GM18907 (cell line): ENCODE data around the gene ATP2B1.

ENCODE experiments used
- ATAC-seq: cut with Tn5 transposase; IDR thresholded peaks from one replicate; pipeline ENCODE4 v1.9.1; 2021; ENCODE audit warnings: mild to moderate bottlenecking, moderate library complexity; ENCODE audit not compliant: unreplicated experiment

Gene ATP2B1

DNA sequence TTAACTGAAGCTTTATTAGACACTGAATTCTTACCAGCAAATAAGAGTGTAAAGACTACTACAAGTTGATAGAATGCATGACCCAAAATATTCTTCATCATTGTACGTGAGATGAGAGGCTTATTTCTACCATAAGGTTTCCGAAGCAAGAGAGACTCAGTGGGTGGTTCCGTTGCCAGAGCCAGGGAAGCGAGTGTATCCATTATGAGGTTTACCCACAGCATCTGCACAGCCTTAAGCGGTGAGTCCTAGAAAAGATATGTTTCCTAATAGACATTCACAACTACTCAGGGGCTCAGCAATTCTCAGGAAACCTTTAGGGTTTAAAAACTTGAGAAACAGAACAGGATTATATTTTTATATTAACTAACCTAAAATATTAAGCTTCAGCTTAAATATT is 105.0 kb downstream of the ATP2B1 start:
- ATAC-seq, result no peak

GRCh38 chr12:89597770-89598169 is 110.9 kb downstream of the ATP2B1 start:
- ATAC-seq, result peak; percentile 74

GRCh38 chr12:89597210-89597609 is 111.4 kb downstream of the ATP2B1 start:
- ATAC-seq, result no peak

- ATAC-seq, result no peak
Observed at GRCh38 chr12:89593873-89594272, 114.8 kb downstream of the ATP2B1 start.

DNA sequence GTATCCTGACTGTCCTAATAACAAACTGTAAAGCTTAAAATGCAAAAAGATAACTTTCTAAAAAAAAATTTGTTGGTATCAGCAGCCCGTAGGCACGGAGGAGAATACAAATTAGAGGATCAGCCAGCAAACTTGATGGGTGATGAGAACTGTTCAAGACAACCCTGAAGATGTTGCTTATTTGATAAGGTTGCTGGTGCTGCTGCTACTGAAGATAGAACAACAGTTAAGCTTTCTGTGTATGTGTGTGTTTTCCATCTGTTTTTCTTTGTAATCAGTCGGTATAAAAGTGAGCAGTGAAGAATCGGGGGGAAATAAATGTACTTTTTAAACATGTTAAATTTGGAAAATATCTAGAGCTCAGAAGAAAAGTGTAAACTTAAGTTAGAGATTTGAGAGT is 115.4 kb downstream of the ATP2B1 start:
- ATAC-seq, result no peak

DNA sequence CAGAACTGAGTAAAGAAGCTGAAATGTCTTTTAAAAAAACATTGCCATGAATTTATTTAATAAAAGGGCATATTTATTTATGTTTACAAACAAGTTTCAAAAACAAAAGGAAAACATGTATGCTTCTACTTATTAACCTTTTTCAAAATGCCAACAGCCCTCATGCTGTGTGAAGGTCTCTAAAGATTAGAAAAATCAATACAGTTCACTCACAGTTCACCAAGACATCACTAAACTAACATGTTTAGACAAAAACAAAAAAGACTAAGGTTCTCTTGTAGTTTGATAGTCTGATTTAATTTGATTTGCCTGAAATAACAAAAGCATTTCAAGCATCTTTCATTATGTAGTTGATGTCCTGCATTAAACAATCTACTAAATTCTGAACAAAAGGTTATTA is 118.9 kb downstream of the ATP2B1 start:
- ATAC-seq, result no peak

DNA sequence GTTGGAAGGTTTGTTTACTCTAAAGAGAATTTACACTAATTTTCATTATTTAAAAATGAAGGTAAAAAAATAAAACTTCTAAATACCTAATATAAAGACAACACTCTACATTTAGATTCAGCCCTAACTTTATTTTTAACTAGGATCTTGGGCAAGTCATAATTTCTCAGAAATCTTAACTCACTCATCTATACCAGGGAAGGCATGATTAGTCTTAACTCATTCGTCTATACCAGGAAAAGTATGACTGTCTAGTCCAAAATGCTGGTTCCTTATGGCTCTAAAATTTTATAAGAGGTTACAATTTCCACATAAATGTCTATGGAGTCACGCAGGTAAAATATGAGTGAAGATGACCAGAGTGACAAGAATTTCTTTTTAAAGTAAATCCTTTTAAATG is 130.1 kb downstream of the ATP2B1 start:
- no peak for ATAC-seq

- no peak for ATAC-seq
Observed at GRCh38 chr12:89576572-89577220, 131.9 kb downstream of the ATP2B1 start.

- no peak for ATAC-seq
Observed at GRCh38 chr12:89575374-89575773, 133.3 kb downstream of the ATP2B1 start.

DNA sequence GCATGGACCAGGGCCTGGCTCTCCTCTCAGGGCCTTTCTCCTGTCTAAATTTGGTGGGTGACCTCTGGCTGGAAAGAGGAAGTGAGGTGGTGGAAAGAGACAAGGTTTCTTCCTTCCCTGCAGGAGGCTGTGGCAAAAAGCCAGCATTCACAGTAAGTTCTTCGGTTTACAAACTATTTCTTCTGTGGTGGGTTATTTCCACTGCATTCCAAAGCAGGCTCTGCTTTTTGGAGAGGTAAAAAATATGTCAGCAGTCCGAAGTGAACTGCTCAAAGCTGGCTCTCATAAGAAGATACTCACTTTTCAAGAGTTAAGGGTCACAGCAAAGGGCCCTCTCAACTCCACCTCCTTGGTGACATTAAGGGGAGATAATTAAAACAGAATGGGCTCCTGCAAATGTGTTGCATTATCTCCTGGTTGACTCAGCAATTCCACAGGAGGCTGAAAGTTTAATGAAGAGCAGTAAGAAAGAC is 133.9 kb downstream of the ATP2B1 start:
- peak; percentile 51 for ATAC-seq

DNA sequence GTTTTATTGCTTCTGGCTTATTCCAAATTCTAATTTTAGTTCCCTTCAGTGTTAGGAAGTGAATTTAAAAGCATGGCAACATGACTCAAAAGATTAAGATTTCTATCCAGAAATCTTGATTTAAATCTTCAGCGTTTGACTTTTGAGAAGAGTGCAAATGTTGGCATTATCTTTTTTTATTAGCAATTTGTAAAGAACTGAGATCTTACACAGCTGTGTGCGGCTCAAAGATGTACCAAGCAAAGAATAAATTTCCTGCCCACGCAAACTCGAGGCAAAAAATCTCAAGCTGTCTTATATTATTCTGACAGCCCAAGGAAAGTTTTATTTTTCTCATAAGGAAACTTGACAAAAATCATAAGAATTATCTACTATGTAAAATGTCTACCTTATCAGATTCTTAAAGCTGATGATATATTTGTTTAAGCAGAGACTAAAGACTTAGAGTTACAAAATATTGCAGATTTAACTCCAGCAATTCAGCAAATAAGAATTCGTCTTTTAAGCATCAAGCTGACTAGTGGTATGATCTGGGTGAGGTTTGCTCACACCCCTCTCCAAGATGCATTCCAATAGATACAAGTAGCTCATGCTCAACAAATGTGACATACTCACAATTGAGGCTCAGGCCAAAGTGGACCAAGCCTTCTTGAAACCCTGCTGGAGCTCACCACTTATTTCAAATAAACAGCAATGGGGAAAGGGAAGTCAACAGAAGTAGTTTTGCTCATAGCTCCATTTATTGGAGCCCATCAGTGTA is 135.4 kb downstream of the ATP2B1 start:
- no peak for ATAC-seq

- no peak for ATAC-seq
Observed at GRCh38 chr12:89571491-89572195, 137.0 kb downstream of the ATP2B1 start.

- no peak for ATAC-seq
Observed at GRCh38 chr12:89568484-89568883, 140.2 kb downstream of the ATP2B1 start.

- ATAC-seq, result no peak
Observed at GRCh38 chr12:89567691-89568239, 140.9 kb downstream of the ATP2B1 start.

GRCh38 chr12:89566615-89567014 is 142.0 kb downstream of the ATP2B1 start:
- ATAC-seq, result no peak

DNA sequence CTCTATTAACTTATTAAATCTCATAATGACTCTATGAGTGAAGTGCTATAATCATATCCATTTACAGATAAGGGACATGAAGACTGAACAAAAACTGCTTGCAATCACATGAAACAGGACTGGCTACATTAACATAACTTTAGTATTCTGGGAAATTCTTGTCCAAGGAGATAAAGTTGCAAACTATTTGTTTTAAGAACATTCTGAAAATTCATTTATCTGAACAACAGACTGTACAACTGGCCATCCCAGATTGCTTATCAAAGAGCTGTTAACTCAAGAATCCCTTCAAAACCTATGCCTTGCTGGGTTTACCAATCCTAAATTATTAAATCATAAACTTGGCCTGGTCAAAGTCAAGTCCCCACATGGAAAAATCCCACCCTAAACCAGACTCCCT is 143.6 kb downstream of the ATP2B1 start:
- ATAC-seq, result no peak

DNA sequence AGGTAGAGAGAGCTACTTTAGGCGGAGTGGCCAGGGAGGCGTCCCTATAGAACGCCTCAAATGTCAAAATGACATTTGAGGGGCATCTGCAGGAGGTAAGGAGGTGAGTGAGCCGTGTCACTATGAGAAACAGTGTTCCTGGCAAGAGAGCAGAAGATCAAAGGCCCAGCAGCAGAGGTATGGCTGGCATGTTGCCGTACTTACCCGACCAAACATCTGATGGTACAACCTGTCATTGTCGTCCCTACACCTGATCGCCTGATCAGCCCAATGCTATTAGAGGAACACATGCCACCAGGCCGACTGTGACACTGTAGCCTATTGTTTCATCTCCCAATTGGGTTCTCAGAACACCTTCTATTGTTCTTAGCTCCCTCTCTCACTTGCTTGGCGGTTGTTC is 148.9 kb downstream of the ATP2B1 start:
- no peak for ATAC-seq

DNA sequence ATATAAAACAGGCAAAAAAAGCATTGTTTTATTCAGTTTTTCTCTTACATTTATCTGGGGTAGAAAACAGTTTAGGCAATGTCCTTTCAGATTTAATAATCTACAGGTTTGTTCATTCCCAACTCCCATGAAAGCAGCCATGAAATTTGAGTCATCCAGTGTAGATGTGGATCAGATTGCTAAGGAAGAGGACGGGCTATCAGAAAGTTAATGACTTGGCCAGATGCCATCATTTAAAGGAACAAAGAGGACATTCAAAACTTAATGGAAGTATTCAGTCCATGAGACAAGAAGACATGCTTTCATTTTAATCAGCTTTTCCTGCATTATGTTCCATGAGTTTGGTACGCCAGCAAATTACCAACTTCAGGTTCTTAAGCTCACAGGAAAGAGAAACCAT is 151.7 kb downstream of the ATP2B1 start:
- ATAC-seq, result no peak

GRCh38 chr12:89552376-89552775 is 156.3 kb downstream of the ATP2B1 start:
- ATAC-seq, result no peak

- no peak for ATAC-seq
Observed at GRCh38 chr12:89551747-89552146, 156.9 kb downstream of the ATP2B1 start.

DNA sequence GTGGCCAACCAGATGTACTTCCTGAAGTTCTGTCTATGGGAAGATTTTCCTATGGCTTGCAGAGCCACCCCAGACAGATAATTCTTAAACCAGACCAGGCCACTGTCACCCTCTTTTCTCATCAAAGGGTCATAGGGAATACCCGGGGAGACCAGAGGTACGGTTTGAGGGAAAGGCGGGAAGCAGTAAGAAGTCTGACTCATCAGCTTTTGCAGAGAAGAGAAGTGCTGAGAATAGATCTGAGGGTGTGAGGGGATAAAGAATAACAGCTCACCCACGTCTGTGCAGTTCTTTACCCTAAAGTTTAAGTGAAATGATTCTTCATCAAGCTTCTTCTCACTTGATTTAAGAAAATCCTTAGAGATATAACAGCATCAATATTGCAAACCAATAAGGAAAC is 161.5 kb downstream of the ATP2B1 start:
- ATAC-seq, result no peak

- ATAC-seq, result no peak
Observed at GRCh38 chr12:89546151-89546550, 162.5 kb downstream of the ATP2B1 start.
